Measurements from ENCODE around the gene CDKL2. TPM values are rescaled to one million over a fixed set of nuclear protein-coding genes. Genes with fewer than 3 reads are reported as not detected.

The CDKL2 gene
- polyA plus RNA-seq, 1 experiment: 0.38 TPM

- no peak for TF ChIP-seq CTCF (IDR thresholded peaks at IDR 0.05; ENCODE audit: insufficient read depth, low read depth, low read length)
- Histone ChIP-seq H3K27me3 (ENCODE audit: control insufficient read depth, insufficient read depth, low read length) (no peaks in the 10 kb centered on the region), H3K4me3 (ENCODE audit: low read depth, low read length) (no peak overlapping the region), H3K36me3 (ENCODE audit: control insufficient read depth, insufficient read depth, low read length) (no peaks in the 10 kb centered on the region)
- POLR2A ChIA-PET: no interaction called here
- CTCF ChIA-PET: no interaction called here
- no peak for DNase-seq (ENCODE audit: low read depth)
Measured at GRCh38 chr4:75639124-75639695, 8.9 kb upstream of the CDKL2 start.

GRCh38 chr4:75637827-75638226 is 7.5 kb upstream of the CDKL2 start:
- TF ChIP-seq CTCF (IDR thresholded peaks at IDR 0.05; ENCODE audit: insufficient read depth, low read depth, low read length): no peak
- CTCF ChIA-PET: interaction anchor here (0.6 kb wide), 1 partner anchor 210 kb away, joined by 5 read pairs; no protein-coding TSS in a partner anchor
- Histone ChIP-seq H3K27me3 (ENCODE audit: control insufficient read depth, insufficient read depth, low read length) (no peaks in the 10 kb centered on the region), H3K4me3 (ENCODE audit: low read depth, low read length) (no peak overlapping the region), H3K36me3 (ENCODE audit: control insufficient read depth, insufficient read depth, low read length) (no peaks in the 10 kb centered on the region)
- POLR2A ChIA-PET: no interaction called here
- no peak for DNase-seq (ENCODE audit: low read depth)

- DNase-seq (ENCODE audit: low read depth): peak; percentile 63
Measured at GRCh38 chr4:75637176-75637575, 6.8 kb upstream of the CDKL2 start.

GRCh38 chr4:75634951-75635350 is 4.6 kb upstream of the CDKL2 start:
- Histone ChIP-seq H3K36me3 (ENCODE audit: control insufficient read depth, insufficient read depth, low read length) (no peaks in the 10 kb centered on the region), H3K4me3 (ENCODE audit: low read depth, low read length) (no peak overlapping the region), H3K27me3 (ENCODE audit: control insufficient read depth, insufficient read depth, low read length) (no peaks in the 10 kb centered on the region)
- POLR2A ChIA-PET: interaction anchor here (0.6 kb wide), 1 partner anchor 212 kb away, joined by 3 read pairs; no protein-coding TSS in a partner anchor
- no peak for DNase-seq (ENCODE audit: low read depth)
- no peak for TF ChIP-seq CTCF (IDR thresholded peaks at IDR 0.05; ENCODE audit: insufficient read depth, low read depth, low read length)
- CTCF ChIA-PET: no interaction called here

More at GRCh38 chr4:75637176-75637575, 6.8 kb upstream of the CDKL2 start:
- TF ChIP-seq CTCF (IDR thresholded peaks at IDR 0.05; ENCODE audit: insufficient read depth, low read depth, low read length): no peak
- Histone ChIP-seq H3K36me3 (ENCODE audit: control insufficient read depth, insufficient read depth, low read length) (no peaks in the 10 kb centered on the region), H3K4me3 (ENCODE audit: low read depth, low read length) (no peak overlapping the region), H3K27me3 (ENCODE audit: control insufficient read depth, insufficient read depth, low read length) (no peaks in the 10 kb centered on the region)
- ChIA-PET CTCF (no interaction called here), POLR2A (no interaction called here)

- no peaks in the 10 kb centered on the region for H3K36me3 ChIP-seq (ENCODE audit: control insufficient read depth, insufficient read depth, low read length)
- H3K4me3 ChIP-seq (ENCODE audit: low read depth, low read length): no peak overlapping the region
- no peak for TF ChIP-seq CTCF (IDR thresholded peaks at IDR 0.05; ENCODE audit: insufficient read depth, low read depth, low read length)
- POLR2A ChIA-PET: interaction anchor here (0.6 kb wide), 1 partner anchor 213 kb away, joined by 3 read pairs; no protein-coding TSS in a partner anchor
- no peak for DNase-seq (ENCODE audit: low read depth)
- no peaks in the 10 kb centered on the region for H3K27me3 ChIP-seq (ENCODE audit: control insufficient read depth, insufficient read depth, low read length)
- CTCF ChIA-PET: no interaction called here
Measured at GRCh38 chr4:75634281-75634680, 4.0 kb upstream of the CDKL2 start.

Measured in BJ (cell line).